HepG2 (cell line): ENCODE measurements around the gene IL32. TPM values are rescaled to one million over a fixed set of nuclear protein-coding genes. Genes with fewer than 3 reads are reported as not detected.
"Not testable (repeated sequence)": the region's sequence is repeated elsewhere in the genome, so short reads cannot be mapped to it uniquely, and the experiment has no call there.

Experiments used
- ATAC-seq: fragments of 200-7000 bp; cut with Tn5 transposase; 3 replicates; pipeline ENCODE4 v1.9.1; 2020; ENCODE audit warnings: mild to moderate bottlenecking, moderate library complexity
- BruUV-seq: library from RNA; stranded (reverse); fragments of 400-500 nt; replicated peaks from 2 replicates; lab custom pipeline; 2021; lab: Mats Ljungman, UMichigan
- CTCF ChIA-PET: fragments of 300-600 bp; formaldehyde crosslinking; extraction: SDS; loops from one replicate; lab custom pipeline; 2021; ENCODE audit warnings: low total read pairs, inconsistent platforms, low intra/inter-chr PET ratio; lab: Yijun Ruan, JAX
- POLR2A ChIA-PET: fragments of 350-600 bp; sonication (Branson Sonifier 250); formaldehyde crosslinking; loops from one replicate; lab custom pipeline; 2020; ENCODE audit warnings: antibody characterized with exemption, inconsistent platforms; lab: Yijun Ruan, JAX
- DNase-seq: peaks from one replicate; pipeline ENCODE4 v3.0.0-alpha.2; 2015; ENCODE audit warnings: low spot score
- FAIRE-seq: peaks from 3 replicates; lab custom pipeline; 2011; peaks lifted over from hg19 to GRCh38; lab: Jason Lieb, UNC
- H2AFZ ChIP-seq: one replicate; pipeline ENCODE4 v1.6.1; 2011; ENCODE audit warnings: low read length, inconsistent platforms
- H3K27ac ChIP-seq: fragments of 300-600 bp; 3 replicates; pipeline ENCODE4 v1.8.0; 2011; ENCODE audit warnings: mixed run types, mild to moderate bottlenecking, mixed read lengths, low read length, inconsistent platforms; ENCODE audit not compliant: insufficient read depth; ENCODE audit errors: extremely low read length
- H3K27me3 ChIP-seq, 2 experiments: fragments of 200-600 bp in 1 of 2; 2 replicates in 1 of 2; 3 replicates in 1 of 2; pipeline versions ENCODE4 v1.6.0 to v1.8.0; 2011; ENCODE audit warnings: low read length in 2 of 2, mild to moderate bottlenecking in 2 of 2, moderate library complexity in 2 of 2, inconsistent platforms in 1 of 2; ENCODE audit not compliant: insufficient read depth in 2 of 2, control insufficient read depth in 1 of 2
- H3K36me3 ChIP-seq, 2 experiments: fragments of 200-600 bp in 1 of 2; replicated peaks in 1 of 2; 2 replicates in 1 of 2; 3 replicates in 1 of 2; pipeline versions ENCODE4 v1.5.1 to v1.8.0; 2011; ENCODE audit warnings: low read length in 2 of 2, inconsistent platforms in 1 of 2; ENCODE audit not compliant: insufficient read depth in 2 of 2, control insufficient read depth in 1 of 2
- H3K4me1 ChIP-seq: 2 replicates; pipeline ENCODE4 v1.5.1; 2012; ENCODE audit warnings: low read length, inconsistent platforms; ENCODE audit not compliant: insufficient read depth
- H3K4me2 ChIP-seq: 2 replicates; pipeline ENCODE4 v1.6.0; 2011; ENCODE audit warnings: low read depth, low read length, inconsistent platforms
- H3K4me3 ChIP-seq, 3 experiments: fragments of 200-600 bp in 1 of 3; sonication (generic), shearing (Covaris generic) in 1 of 3; replicated peaks in 1 of 3; 2 replicates each; pipeline ENCODE4 v1.5.1; 2011 to 2016; ENCODE audit warnings: low read length in 3 of 3, inconsistent platforms in 2 of 3, low read depth in 2 of 3, mild to moderate bottlenecking in 2 of 3, control low read depth in 1 of 3, mixed read lengths in 1 of 3; ENCODE audit not compliant: insufficient read depth in 1 of 3
- H3K79me2 ChIP-seq: one replicate; pipeline ENCODE4 v1.6.1; 2011; ENCODE audit warnings: low read length, inconsistent platforms; ENCODE audit not compliant: insufficient read depth
- H3K9ac ChIP-seq: 2 replicates; pipeline ENCODE4 v1.6.0; 2011; ENCODE audit warnings: mild to moderate bottlenecking, low read depth, low read length, inconsistent platforms; ENCODE audit not compliant: insufficient read depth
- H3K9me3 ChIP-seq: 2 replicates; pipeline ENCODE4 v1.5.1; 2012; ENCODE audit warnings: mild to moderate bottlenecking, low read length
- H4K20me1 ChIP-seq: 2 replicates; pipeline ENCODE4 v1.6.0; 2011; ENCODE audit warnings: inconsistent platforms, mild to moderate bottlenecking, low read length, moderate library complexity; ENCODE audit not compliant: insufficient read depth
- GFI1 ChIP-seq: sonication (generic); formaldehyde crosslinking; IDR thresholded peaks from 2 replicates; pipeline ENCODE4 v1.5.0; 2020; ENCODE audit warnings: missing genetic modification reagents, mild to moderate bottlenecking, borderline replicate concordance
- HIVEP1 ChIP-seq: sonication (generic); formaldehyde crosslinking; IDR thresholded peaks from 2 replicates; pipeline ENCODE4 v1.4.0; 2020; ENCODE audit warnings: mild to moderate bottlenecking, missing genetic modification reagents
- MBD4 ChIP-seq: IDR thresholded peaks from 2 replicates; pipeline ENCODE4 v1.6.1; 2012; ENCODE audit warnings: low read length, inconsistent platforms, borderline replicate concordance
- ZNF253 ChIP-seq: sonication (generic); formaldehyde crosslinking; IDR thresholded peaks from 2 replicates; pipeline ENCODE4 v1.8.0; 2022; ENCODE audit warnings: mild to moderate bottlenecking, missing genetic modification reagents, borderline replicate concordance
- ZNF615 ChIP-seq: sonication (generic); formaldehyde crosslinking; IDR thresholded peaks from 2 replicates; pipeline ENCODE4 v1.5.0; 2020; ENCODE audit warnings: mild to moderate bottlenecking, missing genetic modification reagents, borderline replicate concordance
- WGBS: methylation state at CpG from one replicate; pipeline ENCODE4 v1.1.6; 2017; ENCODE audit warnings: low lambda C conversion rate; 5-methylcytosine and 5-hydroxymethylcytosine counted together
- in situ Hi-C: cut with HindIII; loops from 2 replicates; pipeline ENCODE4 v1.10.0; 2017; ENCODE audit warnings: low pct_unique_long_range_greater_than_20kb; ENCODE audit not compliant: extremely low pct_ligation_motif_present
- intact Hi-C: fragments of 100-400 bp; cut with micrococcal nuclease; formaldehyde crosslinking; loops from one replicate; pipeline ENCODE4 v1.10.0; 2022; ENCODE audit not compliant: unreplicated experiment
- polyA plus RNA-seq, 8 experiments: library from polyadenylated mRNA; depleted of rRNA in 3 of 8; stranded (reverse) in 7 of 8; unstranded in 1 of 8; fragments of >200 nt; fragmentation: Illumina TruSeq in 4 of 8; extraction: Trizol in 4 of 8; gene quantifications; 2 replicates each; pipeline versions ENCODE4 v1.2.1 to v1.2.3, GENCODE V29; 2011 to 2016; ENCODE audit warnings: low read depth in 4 of 8, missing spikeins in 1 of 8, mixed read lengths in 1 of 8; ENCODE audit not compliant: insufficient read depth in 1 of 8
- total RNA-seq, 5 experiments: library from RNA; depleted of rRNA; stranded (reverse); fragments of >200 nt; fragmentation: Illumina TruSeq; extraction: Trizol; gene quantifications; 2 replicates each; pipeline ENCODE4 v1.2.3, GENCODE V29; 2016; ENCODE audit warnings: low read depth in 1 of 5
- TF ChIP-seq, protein P1 (sequence below): sonication (generic); formaldehyde crosslinking; IDR thresholded peaks from 2 replicates; pipeline ENCODE4 v1.4.0; 2020; ENCODE audit warnings: missing genetic modification reagents
- TF ChIP-seq, protein P2 (sequence below): sonication (generic); formaldehyde crosslinking; IDR thresholded peaks from 2 replicates; pipeline ENCODE4 v1.4.0; 2020; ENCODE audit warnings: missing genetic modification reagents, borderline replicate concordance
- TF ChIP-seq, protein P3 (sequence below): sonication (generic); formaldehyde crosslinking; IDR thresholded peaks from 2 replicates; pipeline ENCODE4 v1.5.1; 2020; ENCODE audit warnings: mild to moderate bottlenecking, moderate library complexity, missing genetic modification reagents

Gene IL32
- total and polyA plus RNA-seq, 2 of the 13 experiments (the other 11 are each of a cell fraction or from before 2014, with no cell fraction given): 115 to 165 TPM

DNA sequence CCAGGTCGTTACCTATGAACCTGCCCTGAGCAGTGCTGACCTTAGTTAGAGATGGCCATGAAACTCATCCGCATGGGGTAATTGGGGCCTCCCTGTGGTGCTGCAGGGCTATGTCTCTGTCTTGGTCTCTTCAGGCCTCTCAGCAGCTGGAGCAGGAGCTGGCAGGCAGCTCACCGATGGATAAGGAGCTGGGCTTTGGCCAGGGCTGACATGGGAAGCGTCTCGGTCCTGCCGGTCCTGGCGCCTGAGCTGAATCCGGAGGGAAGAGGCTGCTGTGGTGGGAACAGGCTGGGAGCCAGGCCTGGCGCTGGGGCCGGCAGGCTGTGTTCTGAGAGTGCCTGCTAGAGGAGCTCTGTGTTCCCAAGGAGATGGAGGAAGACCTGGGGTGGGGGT is 10.1 kb downstream of the IL32 start (continued):
- TF ChIP-seq MBD4: no peak
- TF ChIP-seq HIVEP1 (CRISPR knock-in tag): no peak
- no peak for TF ChIP-seq ZNF253 (CRISPR knock-in tag)
- TF ChIP-seq, protein P1, sequence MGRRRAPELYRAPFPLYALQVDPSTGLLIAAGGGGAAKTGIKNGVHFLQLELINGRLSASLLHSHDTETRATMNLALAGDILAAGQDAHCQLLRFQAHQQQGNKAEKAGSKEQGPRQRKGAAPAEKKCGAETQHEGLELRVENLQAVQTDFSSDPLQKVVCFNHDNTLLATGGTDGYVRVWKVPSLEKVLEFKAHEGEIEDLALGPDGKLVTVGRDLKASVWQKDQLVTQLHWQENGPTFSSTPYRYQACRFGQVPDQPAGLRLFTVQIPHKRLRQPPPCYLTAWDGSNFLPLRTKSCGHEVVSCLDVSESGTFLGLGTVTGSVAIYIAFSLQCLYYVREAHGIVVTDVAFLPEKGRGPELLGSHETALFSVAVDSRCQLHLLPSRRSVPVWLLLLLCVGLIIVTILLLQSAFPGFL: no peak
- TF ChIP-seq ZNF615 (CRISPR knock-in tag): no peak

DNA sequence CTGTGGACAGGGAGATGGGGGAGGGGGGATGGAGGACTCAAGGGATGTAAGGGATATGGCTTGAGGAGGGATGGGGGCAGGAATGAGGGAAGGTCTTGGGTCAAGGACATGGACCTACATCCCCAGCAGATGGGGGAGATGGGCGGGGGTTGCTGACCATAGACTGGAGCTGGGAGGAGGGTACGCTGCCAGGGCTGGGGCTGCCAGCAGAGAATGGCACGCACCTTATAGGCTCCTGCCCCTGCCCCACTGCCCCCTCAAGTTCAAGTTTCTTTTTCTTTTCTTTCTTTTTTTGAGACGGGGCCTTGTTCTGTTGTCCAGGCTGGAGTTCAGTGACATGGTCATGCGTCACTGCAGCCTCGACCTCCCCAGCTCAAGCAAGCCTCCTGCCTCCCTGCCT is 10.5 kb downstream of the IL32 start:
- H3K4me1 ChIP-seq, BruUV-seq, ATAC-seq, FAIRE-seq, intact Hi-C loops, CTCF ChIA-PET, in situ Hi-C loops, H3K79me2 ChIP-seq, H3K9me3 ChIP-seq, DNase-seq, H3K4me3 ChIP-seq, H3K36me3 ChIP-seq, H3K4me2 ChIP-seq, H3K27ac ChIP-seq, H3K9ac ChIP-seq, H4K20me1 ChIP-seq, H2AFZ ChIP-seq: not testable (repeated sequence)
- peaks cover 4 to 18% of the 10 kb centered on the region in 2 experiments; a peak in 3 of 5 replicates for H3K27me3 ChIP-seq
- WGBS: 60% methylated on average over 6 of the region's 6 CpGs
- POLR2A ChIA-PET: interaction anchor here (3.0 to 3.8 kb wide), 2 partner anchors 11 kb away, joined by 8 to 20 read pairs; partner anchors contain the start of gene IL32

DNA sequence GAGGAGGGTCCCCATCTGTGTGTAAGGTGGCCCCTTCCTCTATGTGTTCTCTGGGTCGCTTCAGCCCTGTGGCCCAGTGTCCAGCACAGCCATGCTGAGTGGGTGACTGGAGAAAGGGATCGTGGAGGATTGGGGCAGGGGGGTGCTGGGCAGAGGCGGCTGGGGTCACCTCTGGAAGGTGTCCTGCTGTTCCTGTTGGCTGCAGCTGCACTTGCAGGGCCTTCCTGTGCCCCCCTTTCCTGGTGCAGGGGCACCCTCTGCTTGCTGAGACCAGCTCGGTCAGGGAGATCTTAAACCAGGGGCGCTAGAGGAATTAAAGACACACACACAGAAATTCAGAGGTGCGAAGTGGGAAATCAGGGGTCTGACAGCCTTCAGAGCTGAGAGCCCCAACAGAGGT is 11.1 kb downstream of the IL32 start:
- no peak for TF ChIP-seq GFI1 (CRISPR knock-in tag)
- TF ChIP-seq, protein P2, sequence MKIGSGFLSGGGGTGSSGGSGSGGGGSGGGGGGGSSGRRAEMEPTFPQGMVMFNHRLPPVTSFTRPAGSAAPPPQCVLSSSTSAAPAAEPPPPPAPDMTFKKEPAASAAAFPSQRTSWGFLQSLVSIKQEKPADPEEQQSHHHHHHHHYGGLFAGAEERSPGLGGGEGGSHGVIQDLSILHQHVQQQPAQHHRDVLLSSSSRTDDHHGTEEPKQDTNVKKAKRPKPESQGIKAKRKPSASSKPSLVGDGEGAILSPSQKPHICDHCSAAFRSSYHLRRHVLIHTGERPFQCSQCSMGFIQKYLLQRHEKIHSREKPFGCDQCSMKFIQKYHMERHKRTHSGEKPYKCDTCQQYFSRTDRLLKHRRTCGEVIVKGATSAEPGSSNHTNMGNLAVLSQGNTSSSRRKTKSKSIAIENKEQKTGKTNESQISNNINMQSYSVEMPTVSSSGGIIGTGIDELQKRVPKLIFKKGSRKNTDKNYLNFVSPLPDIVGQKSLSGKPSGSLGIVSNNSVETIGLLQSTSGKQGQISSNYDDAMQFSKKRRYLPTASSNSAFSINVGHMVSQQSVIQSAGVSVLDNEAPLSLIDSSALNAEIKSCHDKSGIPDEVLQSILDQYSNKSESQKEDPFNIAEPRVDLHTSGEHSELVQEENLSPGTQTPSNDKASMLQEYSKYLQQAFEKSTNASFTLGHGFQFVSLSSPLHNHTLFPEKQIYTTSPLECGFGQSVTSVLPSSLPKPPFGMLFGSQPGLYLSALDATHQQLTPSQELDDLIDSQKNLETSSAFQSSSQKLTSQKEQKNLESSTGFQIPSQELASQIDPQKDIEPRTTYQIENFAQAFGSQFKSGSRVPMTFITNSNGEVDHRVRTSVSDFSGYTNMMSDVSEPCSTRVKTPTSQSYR (CRISPR knock-in tag): no peak
- TF ChIP-seq, protein P3, sequence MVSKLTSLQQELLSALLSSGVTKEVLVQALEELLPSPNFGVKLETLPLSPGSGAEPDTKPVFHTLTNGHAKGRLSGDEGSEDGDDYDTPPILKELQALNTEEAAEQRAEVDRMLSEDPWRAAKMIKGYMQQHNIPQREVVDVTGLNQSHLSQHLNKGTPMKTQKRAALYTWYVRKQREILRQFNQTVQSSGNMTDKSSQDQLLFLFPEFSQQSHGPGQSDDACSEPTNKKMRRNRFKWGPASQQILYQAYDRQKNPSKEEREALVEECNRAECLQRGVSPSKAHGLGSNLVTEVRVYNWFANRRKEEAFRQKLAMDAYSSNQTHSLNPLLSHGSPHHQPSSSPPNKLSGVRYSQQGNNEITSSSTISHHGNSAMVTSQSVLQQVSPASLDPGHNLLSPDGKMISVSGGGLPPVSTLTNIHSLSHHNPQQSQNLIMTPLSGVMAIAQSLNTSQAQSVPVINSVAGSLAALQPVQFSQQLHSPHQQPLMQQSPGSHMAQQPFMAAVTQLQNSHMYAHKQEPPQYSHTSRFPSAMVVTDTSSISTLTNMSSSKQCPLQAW (CRISPR knock-in tag): no peak
- WGBS: 50% methylated on average over 4 of the region's 6 CpGs
- FAIRE-seq: no peak

More for the DNA sequence above, 11.1 kb downstream of the IL32 start:
- in situ Hi-C loops (no loop called here), intact Hi-C loops (no loop called here)
- no TSS peak for BruUV-seq
- H3K27me3 ChIP-seq: peaks cover 4 to 16% of the 10 kb centered on the region in 2 experiments; a peak in 3 of 5 replicates
- POLR2A ChIA-PET: interaction anchor here (3.0 to 3.8 kb wide), 2 partner anchors 11 to 12 kb away, joined by 8 to 20 read pairs; partner anchors contain the start of gene IL32
- peaks cover 9% of the 10 kb centered on the region for H3K4me1 ChIP-seq
- no peaks in the 10 kb centered on the region for H4K20me1 ChIP-seq
- no peak overlapping the region for H3K4me3 ChIP-seq
- H2AFZ ChIP-seq: no peak overlapping the region
- H3K36me3 ChIP-seq: no peaks in the 10 kb centered on the region
- no peak for DNase-seq
- H3K79me2 ChIP-seq: no peaks in the 10 kb centered on the region
- CTCF ChIA-PET: no interaction called here
- H3K4me2 ChIP-seq: no peak overlapping the region
- H3K9ac ChIP-seq: no peak overlapping the region
- ATAC-seq: no peak
- no peak overlapping the region for H3K27ac ChIP-seq
- H3K9me3 ChIP-seq: no peaks in the 10 kb centered on the region
